Heart right ventricle (tissue), 16 donors: ENCODE data around the gene WFDC9. TPM values are rescaled to one million over a fixed set of nuclear protein-coding genes. Genes with fewer than 3 reads are reported as not detected.
"Not testable (repeated sequence)": the region's sequence is repeated elsewhere in the genome, so short reads cannot be mapped to it uniquely, and the experiment has no call there.

ENCODE experiments used
- ATAC-seq, 8 donors: fragments of 200-7000 bp; cut with Tn5 transposase; one replicate each; pipeline ENCODE4 v1.9.1; 2020; ENCODE audit warnings: mild to moderate bottlenecking in 8 of 8, moderate library complexity in 8 of 8, moderate number of reproducible peaks in 1 of 8
- DNase-seq, 2 donors: peaks; one replicate each; pipeline ENCODE4 v3.0.0-alpha.2; 2020
- H3K27ac ChIP-seq, 10 donors: fragments of 200-600 bp; sonication (generic) in 2 of 10; one replicate each; pipeline versions ENCODE4 v1.5.0 to v1.8.0; 2020 to 2022; ENCODE audit warnings: mild to moderate bottlenecking in 3 of 10
- H3K27me3 ChIP-seq, 7 donors: fragments of 200-600 bp; one replicate each; pipeline ENCODE4 v1.8.0; 2021 to 2022; ENCODE audit warnings: mild to moderate bottlenecking in 2 of 7
- H3K36me3 ChIP-seq, 9 donors: fragments of 200-600 bp; sonication (generic) in 1 of 9; one replicate each; pipeline versions ENCODE4 v1.5.0 to v1.8.0; 2020 to 2022; ENCODE audit warnings: mild to moderate bottlenecking in 2 of 9
- H3K4me1 ChIP-seq, 9 donors: fragments of 200-600 bp; sonication (generic) in 1 of 9; one replicate each; pipeline versions ENCODE4 v1.5.0 to v1.8.0; 2020 to 2022; ENCODE audit warnings: mild to moderate bottlenecking in 4 of 9
- H3K4me3 ChIP-seq, 10 donors: fragments of 200-600 bp; sonication (generic) in 2 of 10; one replicate each; pipeline versions ENCODE4 v1.5.0 to v1.8.0; 2020 to 2022; ENCODE audit warnings: mild to moderate bottlenecking in 7 of 10, moderate library complexity in 2 of 10
- H3K9me3 ChIP-seq, 11 donors: fragments of 200-600 bp in 10 of 11; sonication (generic) in 2 of 11; one replicate each; pipeline versions ENCODE4 v1.5.0 to v1.8.0; 2013 to 2022; ENCODE audit warnings: mild to moderate bottlenecking in 2 of 11, control low read depth in 1 of 11, moderate library complexity in 1 of 11
- WGBS, 2 donors: extraction: QIAGEN DNeasy Blood & Tissue Kit; methylation state at CpG; one replicate each; pipeline ENCODE4 v1.1.7; 2013; ENCODE audit warnings: inconsistent platforms in 1 of 2; 5-methylcytosine and 5-hydroxymethylcytosine counted together
- intact Hi-C, 10 donors: fragments of 100-400 bp; cut with DNase I; formaldehyde crosslinking; loops; one replicate each; pipeline versions ENCODE4 v1.11.1 to v1.14.2; 2022
- polyA plus RNA-seq, 2 donors: library from polyadenylated mRNA; stranded (reverse); fragments of 200-250 nt; gene quantifications; one replicate each; pipeline ENCODE4 v1.2.3, GENCODE V29; 2013
- total RNA-seq, 10 donors: library from RNA; stranded (reverse); fragmentation: NEBNext Ultra II Directional in 3 of 10; extraction: Animal tissue kit (Norgen Biotek cat#: 25700) in 3 of 10; gene quantifications; one replicate each; pipeline versions ENCODE4 v1.2.1 to v1.2.4, GENCODE V29; 2021 to 2023
- TF ChIP-seq, protein P1 (sequence below), 9 donors: fragments of 200-600 bp; sonication (generic) in 2 of 9; IDR thresholded peaks; one replicate each; pipeline versions ENCODE4 v1.5.0 to v1.8.0; 2021 to 2022; ENCODE audit warnings: antibody characterized with exemption in 9 of 9, mild to moderate bottlenecking in 5 of 9, moderate library complexity in 1 of 9
- donor health status: Arrhythmogenic right ventricular cardiomyopathy.
- donor health status: ischemic (EF 13 %, LVEDD 7.1; RV severe dilation, severe dysfunction).
- donor health status: healthy with polysubstance abuse.
- donor health status: DM: no; HTN: yes; CAD: no.
- donor health status: DM: no; HTN: no; CAD: no.
- donor health status: ischemic (EF 25% LVEDD 6.9; RV normal size, moderate dysfunction).
- donor health status: ischemic (EF 25% LVEDD 5.7; RV mildly dilated, moderate dysfunction).
- donor health status: healthy.
- donor health status: DM: yes; HTN: yes; CAD: no.
- donor health status: Ischemic cardiomyopathy.
- donor health status: ischemic (EF 35%, LVEDD 5.7; RV mildly dilated, moderate dysfunction).
- donor health status: nonischemic (EF 11% LVEDD 7.7; RV severe dilation, severe dysfunction).
- donor health status: DM: yes; HTN: yes; CAD: no.
- donor health status: PGD.
- donor health status: ischemic (EF 29% LVEDD 5.4; RV normal size, mild dysfunction).
- donor health status: nonischemic (EF 23%, LVEDD 6.1; RV moderate dilation, normal function).

The WFDC9 gene
- total and polyA plus RNA-seq, 12 donors = not detected

DNA sequence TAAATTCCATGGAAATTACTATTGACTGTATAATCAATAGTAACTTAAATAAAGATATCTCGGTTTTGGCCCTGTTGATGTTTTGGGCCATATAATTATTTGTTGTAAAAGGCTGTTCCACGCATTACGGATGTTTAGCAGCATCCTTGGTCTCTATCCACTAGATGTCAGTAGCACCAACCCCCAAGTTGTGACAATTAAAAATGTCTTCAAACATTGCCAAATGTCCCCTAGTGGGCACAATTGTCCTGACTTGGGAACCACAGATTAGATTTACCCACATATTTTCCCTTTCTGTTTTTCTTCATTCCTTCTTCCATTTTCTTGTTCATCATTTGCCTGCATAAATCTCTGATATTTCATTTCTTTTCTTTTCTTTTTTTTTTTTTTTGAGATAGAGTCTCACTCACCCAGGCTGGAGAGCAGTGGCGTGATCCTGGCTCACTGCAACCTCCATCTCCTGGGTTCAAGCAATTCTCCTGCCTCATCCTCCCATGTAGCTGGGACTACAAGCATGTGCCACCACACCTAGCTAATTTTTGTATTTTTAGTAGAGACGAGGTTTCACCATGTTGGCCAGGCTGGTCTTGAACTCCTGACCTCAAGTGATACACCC, 38.4 kb downstream of the WFDC9 start:
- DNase-seq (no peak), ATAC-seq (no peak)
- Histone ChIP-seq H3K9me3 (peaks cover 0 to 4% (median 0%) of the 10 kb centered on the region in 11 donors), H3K4me3 (no peak overlapping the region), H3K27ac (no peak overlapping the region), H3K4me1 (no peaks in the 10 kb centered on the region), H3K27me3 (peaks cover 0 to 31% (median 22%) of the 10 kb centered on the region in 7 donors), H3K36me3 (no peaks in the 10 kb centered on the region)
- WGBS, 2 donors = 53 to 58% methylated on average over 5 of the region's 5 CpGs
- intact Hi-C loops = no loop called here
- TF ChIP-seq, protein P1, sequence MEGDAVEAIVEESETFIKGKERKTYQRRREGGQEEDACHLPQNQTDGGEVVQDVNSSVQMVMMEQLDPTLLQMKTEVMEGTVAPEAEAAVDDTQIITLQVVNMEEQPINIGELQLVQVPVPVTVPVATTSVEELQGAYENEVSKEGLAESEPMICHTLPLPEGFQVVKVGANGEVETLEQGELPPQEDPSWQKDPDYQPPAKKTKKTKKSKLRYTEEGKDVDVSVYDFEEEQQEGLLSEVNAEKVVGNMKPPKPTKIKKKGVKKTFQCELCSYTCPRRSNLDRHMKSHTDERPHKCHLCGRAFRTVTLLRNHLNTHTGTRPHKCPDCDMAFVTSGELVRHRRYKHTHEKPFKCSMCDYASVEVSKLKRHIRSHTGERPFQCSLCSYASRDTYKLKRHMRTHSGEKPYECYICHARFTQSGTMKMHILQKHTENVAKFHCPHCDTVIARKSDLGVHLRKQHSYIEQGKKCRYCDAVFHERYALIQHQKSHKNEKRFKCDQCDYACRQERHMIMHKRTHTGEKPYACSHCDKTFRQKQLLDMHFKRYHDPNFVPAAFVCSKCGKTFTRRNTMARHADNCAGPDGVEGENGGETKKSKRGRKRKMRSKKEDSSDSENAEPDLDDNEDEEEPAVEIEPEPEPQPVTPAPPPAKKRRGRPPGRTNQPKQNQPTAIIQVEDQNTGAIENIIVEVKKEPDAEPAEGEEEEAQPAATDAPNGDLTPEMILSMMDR (IDR thresholded peaks at IDR 0.05) = peak in 7 of 9 donors; percentile 33 to 64 (median 37)

DNA sequence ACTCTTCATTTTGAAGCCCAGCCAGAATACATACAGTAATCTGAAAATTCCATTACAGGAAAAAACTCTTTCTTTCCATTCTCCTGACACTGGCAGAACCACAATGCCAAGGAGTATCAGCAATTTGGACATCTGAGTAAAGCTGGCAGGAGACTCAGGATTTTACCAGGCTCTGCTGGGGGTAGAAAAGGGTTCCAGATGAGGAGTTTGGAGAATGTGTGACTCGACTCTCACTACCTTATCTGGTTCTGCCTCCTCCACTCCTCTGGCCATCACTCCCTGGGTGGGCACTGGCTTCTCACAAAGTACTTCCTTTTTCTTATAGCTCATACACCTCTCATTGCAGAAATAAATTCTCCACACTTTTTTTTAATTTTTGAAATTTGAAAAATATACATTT, 41.4 kb downstream of the WFDC9 start:
- Histone ChIP-seq H3K36me3 (no peaks in the 10 kb centered on the region), H3K27ac (no peak overlapping the region), H3K27me3 (peaks cover 0 to 9% (median 6%) of the 10 kb centered on the region in 7 donors), H3K9me3 (peaks cover 0 to 4% (median 0%) of the 10 kb centered on the region in 11 donors), H3K4me1 (no peaks in the 10 kb centered on the region), H3K4me3 (no peak overlapping the region)
- ATAC-seq (no peak), DNase-seq (no peak)
- intact Hi-C loops = no loop called here
- WGBS, 2 donors = 9 to 21% methylated on average over 1 of the region's 1 CpG
- TF ChIP-seq, protein P1 (IDR thresholded peaks at IDR 0.05) = no peak

GRCh38 chr20:45588800-45589199, 42.3 kb downstream of the WFDC9 start:
- H3K4me1 ChIP-seq = no peaks in the 10 kb centered on the region
- intact Hi-C loops = no loop called here
- H3K36me3 ChIP-seq = no peaks in the 10 kb centered on the region
- ATAC-seq (no peak), DNase-seq (no peak)
- no peak overlapping the region for H3K4me3 ChIP-seq
- TF ChIP-seq, protein P1 (IDR thresholded peaks at IDR 0.05) = no peak
- peaks cover 0 to 4% (median 0%) of the 10 kb centered on the region in 11 donors for H3K9me3 ChIP-seq
- peaks cover 0 to 15% (median 6%) of the 10 kb centered on the region in 7 donors for H3K27me3 ChIP-seq
- no peak overlapping the region for H3K27ac ChIP-seq
- WGBS, 2 donors = 63 to 68% methylated on average over 2 of the region's 2 CpGs

GRCh38 chr20:45585986-45586385, 45.1 kb downstream of the WFDC9 start:
- peaks cover 0 to 28% (median 17%) of the 10 kb centered on the region in 7 donors for H3K27me3 ChIP-seq
- H3K27ac ChIP-seq, intact Hi-C loops, H3K36me3 ChIP-seq, H3K4me1 ChIP-seq, DNase-seq, ATAC-seq, H3K4me3 ChIP-seq, H3K9me3 ChIP-seq: not testable (repeated sequence)
- WGBS, 2 donors = 84 to 86% methylated on average over 5 of the region's 5 CpGs

- H3K36me3 ChIP-seq, H3K27ac ChIP-seq, intact Hi-C loops, DNase-seq, H3K4me1 ChIP-seq, H3K4me3 ChIP-seq, H3K9me3 ChIP-seq, ATAC-seq: not testable (repeated sequence)
- H3K27me3 ChIP-seq = peaks cover 0 to 31% (median 17%) of the 10 kb centered on the region in 7 donors
- 63 to 67% methylated on average over 5 of the region's 5 CpGs for WGBS, 2 donors
These were observed 46.8 kb downstream of the WFDC9 start for GRCh38 chr20:45584294-45584693.
